MCF 10A (cell line): Measurements from ENCODE around the gene MYO16. TPM values are rescaled to one million over a fixed set of nuclear protein-coding genes. Genes with fewer than 3 reads are reported as not detected.

ENCODE experiments used
- BruUV-seq: library from RNA; stranded (reverse); fragments of 400-500 nt; replicated peaks from 2 replicates; lab custom pipeline; 2021; lab: Mats Ljungman, UMichigan
- CTCF ChIA-PET: fragments of 300-600 bp; sonication (Branson Sonifier 250); formaldehyde crosslinking; extraction: SDS; loops from one replicate; lab custom pipeline; 2021; ENCODE audit warnings: antibody characterized with exemption, inconsistent platforms; lab: Yijun Ruan, JAX
- POLR2A ChIA-PET: fragments of 300-600, 350-650 bp; sonication (Branson Sonifier 250); formaldehyde crosslinking; extraction: SDS; loops from one replicate; lab custom pipeline; 2020; ENCODE audit warnings: antibody characterized with exemption, inconsistent platforms; lab: Yijun Ruan, JAX
- DNase-seq: peaks from one replicate; pipeline ENCODE4 v3.0.0-alpha.2; 2018; ENCODE audit not compliant: unreplicated experiment
- H3K27ac Mint-ChIP-seq: one replicate; pipeline ENCODE4 v1.8.0; 2022; ENCODE audit warnings: mild to moderate bottlenecking, low read depth, mixed read lengths; ENCODE audit not compliant: unreplicated experiment
- H3K27me3 Mint-ChIP-seq: one replicate; pipeline ENCODE4 v1.8.0; 2022; ENCODE audit warnings: mixed read lengths; ENCODE audit not compliant: insufficient read depth, unreplicated experiment
- H3K36me3 Mint-ChIP-seq: one replicate; pipeline ENCODE4 v1.8.0; 2022; ENCODE audit warnings: mild to moderate bottlenecking, moderate library complexity, mixed read lengths; ENCODE audit not compliant: insufficient read depth, unreplicated experiment
- H3K4me1 Mint-ChIP-seq: one replicate; pipeline ENCODE4 v1.8.0; 2022; ENCODE audit warnings: mixed read lengths; ENCODE audit not compliant: insufficient read depth, unreplicated experiment
- H3K4me3 Mint-ChIP-seq: one replicate; pipeline ENCODE4 v1.8.0; 2022; ENCODE audit warnings: mild to moderate bottlenecking, moderate library complexity, mixed read lengths; ENCODE audit not compliant: unreplicated experiment
- H3K9me3 Mint-ChIP-seq: one replicate; pipeline ENCODE4 v1.8.0; 2022; ENCODE audit warnings: mixed read lengths; ENCODE audit not compliant: unreplicated experiment
- intact Hi-C: fragments of 100-400 bp; cut with micrococcal nuclease; formaldehyde crosslinking; loops from 2 replicates; pipeline ENCODE4 v1.14.1; 2022
- total RNA-seq: library from RNA; stranded (reverse); gene quantifications from 2 replicates; pipeline ENCODE4 v1.2.3, GENCODE V29; 2022
- TF ChIP-seq, protein P1 (sequence below): fragments of 200-600 bp; IDR thresholded peaks from one replicate; pipeline ENCODE4 v1.8.0; 2022; ENCODE audit warnings: antibody characterized with exemption, mild to moderate bottlenecking; ENCODE audit not compliant: unreplicated experiment

The MYO16 gene
- total RNA-seq, 1 experiment from 2014 or later: not detected

DNA sequence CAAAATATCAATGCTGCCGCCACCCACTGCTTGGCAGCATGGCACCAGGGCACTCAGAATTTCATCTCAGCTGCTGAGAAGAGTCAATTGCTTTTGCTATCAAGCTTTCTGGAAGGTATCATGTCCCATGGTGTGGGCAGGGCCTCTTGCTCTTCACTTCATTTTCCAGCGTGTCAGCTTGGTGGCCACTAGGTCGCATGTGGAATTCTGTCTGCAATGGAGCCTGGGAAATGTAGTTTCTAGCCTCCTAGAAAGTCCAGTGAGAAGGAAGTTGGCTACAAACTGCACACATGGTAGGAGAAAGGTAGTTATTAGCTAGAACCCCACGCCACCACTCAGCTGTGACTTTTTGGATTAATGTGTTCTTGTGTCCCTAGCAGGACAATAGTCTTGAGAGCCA is 105.3 kb downstream of the MYO16 start:
- intact Hi-C loops: no loop called here
- no TSS peak for BruUV-seq
- Mint-ChIP-seq H3K4me3 (no peak overlapping the region), H3K9me3 (no peaks in the 10 kb centered on the region), H3K27ac (no peak overlapping the region), H3K27me3 (peaks cover 60% of the 10 kb centered on the region), H3K4me1 (no peaks in the 10 kb centered on the region), H3K36me3 (no peaks in the 10 kb centered on the region)
- CTCF ChIA-PET: interaction anchor here (0.7 kb wide), 1 partner anchor 27 kb away, joined by 3 read pairs; no protein-coding TSS in a partner anchor
- POLR2A ChIA-PET: no interaction called here
- no peak for DNase-seq
- TF ChIP-seq, protein P1, sequence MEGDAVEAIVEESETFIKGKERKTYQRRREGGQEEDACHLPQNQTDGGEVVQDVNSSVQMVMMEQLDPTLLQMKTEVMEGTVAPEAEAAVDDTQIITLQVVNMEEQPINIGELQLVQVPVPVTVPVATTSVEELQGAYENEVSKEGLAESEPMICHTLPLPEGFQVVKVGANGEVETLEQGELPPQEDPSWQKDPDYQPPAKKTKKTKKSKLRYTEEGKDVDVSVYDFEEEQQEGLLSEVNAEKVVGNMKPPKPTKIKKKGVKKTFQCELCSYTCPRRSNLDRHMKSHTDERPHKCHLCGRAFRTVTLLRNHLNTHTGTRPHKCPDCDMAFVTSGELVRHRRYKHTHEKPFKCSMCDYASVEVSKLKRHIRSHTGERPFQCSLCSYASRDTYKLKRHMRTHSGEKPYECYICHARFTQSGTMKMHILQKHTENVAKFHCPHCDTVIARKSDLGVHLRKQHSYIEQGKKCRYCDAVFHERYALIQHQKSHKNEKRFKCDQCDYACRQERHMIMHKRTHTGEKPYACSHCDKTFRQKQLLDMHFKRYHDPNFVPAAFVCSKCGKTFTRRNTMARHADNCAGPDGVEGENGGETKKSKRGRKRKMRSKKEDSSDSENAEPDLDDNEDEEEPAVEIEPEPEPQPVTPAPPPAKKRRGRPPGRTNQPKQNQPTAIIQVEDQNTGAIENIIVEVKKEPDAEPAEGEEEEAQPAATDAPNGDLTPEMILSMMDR: no peak

DNA sequence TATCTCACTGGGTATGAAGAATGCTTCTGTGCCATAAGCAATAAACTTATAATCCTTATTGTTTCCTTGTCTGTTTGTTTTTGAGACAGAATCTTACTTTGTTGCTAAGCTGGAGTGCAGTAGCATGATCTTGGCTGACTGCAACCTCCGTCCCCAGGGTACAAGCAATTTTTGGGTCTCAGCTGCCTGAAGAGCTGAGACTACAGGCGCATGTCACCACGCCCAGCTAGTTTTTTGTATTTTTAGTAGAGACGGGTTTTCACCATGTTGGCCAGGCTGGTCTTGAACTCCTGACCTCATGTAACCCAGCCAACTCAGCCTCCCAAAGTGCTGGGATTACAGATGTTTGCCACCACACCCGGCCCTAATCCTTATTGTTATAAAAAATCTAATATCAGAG is 112.5 kb downstream of the MYO16 start:
- Mint-ChIP-seq H3K9me3 (no peaks in the 10 kb centered on the region), H3K4me3 (no peak overlapping the region), H3K27ac (no peak overlapping the region), H3K27me3 (peaks cover 69% of the 10 kb centered on the region), H3K36me3 (no peaks in the 10 kb centered on the region), H3K4me1 (no peaks in the 10 kb centered on the region)
- ChIA-PET POLR2A (no interaction called here), CTCF (no interaction called here)
- DNase-seq: no peak
- intact Hi-C loops: no loop called here
- no TSS peak for BruUV-seq
- TF ChIP-seq, protein P1: no peak

DNA sequence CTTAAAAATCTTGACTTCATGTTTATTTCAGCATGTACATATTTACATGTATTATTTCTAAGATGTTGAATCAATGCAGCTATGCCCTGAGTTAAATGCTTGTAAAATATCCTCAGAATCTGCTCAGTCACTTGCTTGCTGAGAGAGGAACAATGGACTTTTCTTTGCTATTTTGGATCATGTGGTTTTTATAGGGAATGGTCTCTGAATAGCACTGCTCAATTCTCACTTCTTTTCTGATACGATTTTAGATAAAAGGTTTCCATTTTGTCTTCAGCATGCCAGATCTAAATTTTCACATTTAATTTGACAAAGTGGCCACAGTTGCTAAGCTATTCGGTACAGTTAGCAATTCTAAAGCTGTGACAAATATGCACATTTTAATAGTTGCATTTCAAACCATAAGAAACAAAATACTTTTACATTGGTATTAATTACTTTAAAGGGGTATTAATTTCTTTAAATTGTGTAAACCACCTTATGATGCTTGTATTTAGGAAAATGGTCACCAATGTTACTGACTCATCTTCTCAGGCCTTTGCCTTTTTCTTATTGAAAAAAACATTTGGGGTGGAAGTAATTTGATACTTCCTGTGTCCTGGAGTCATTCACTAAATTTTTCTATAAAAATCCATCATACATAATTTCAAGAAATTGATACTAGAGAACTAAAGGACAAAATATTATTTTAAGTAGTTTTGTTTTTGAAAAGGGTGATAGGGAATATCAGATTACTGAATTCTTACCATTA is 113.5 kb downstream of the MYO16 start:
- POLR2A ChIA-PET: no interaction called here
- TF ChIP-seq, protein P1: no peak
- Mint-ChIP-seq H3K27ac (no peak overlapping the region), H3K9me3 (no peaks in the 10 kb centered on the region), H3K36me3 (no peaks in the 10 kb centered on the region), H3K27me3 (peaks cover 72% of the 10 kb centered on the region), H3K4me3 (no peak overlapping the region), H3K4me1 (no peaks in the 10 kb centered on the region)
- CTCF ChIA-PET: no interaction called here
- no TSS peak for BruUV-seq
- no peak for DNase-seq
- intact Hi-C loops: no loop called here

DNA sequence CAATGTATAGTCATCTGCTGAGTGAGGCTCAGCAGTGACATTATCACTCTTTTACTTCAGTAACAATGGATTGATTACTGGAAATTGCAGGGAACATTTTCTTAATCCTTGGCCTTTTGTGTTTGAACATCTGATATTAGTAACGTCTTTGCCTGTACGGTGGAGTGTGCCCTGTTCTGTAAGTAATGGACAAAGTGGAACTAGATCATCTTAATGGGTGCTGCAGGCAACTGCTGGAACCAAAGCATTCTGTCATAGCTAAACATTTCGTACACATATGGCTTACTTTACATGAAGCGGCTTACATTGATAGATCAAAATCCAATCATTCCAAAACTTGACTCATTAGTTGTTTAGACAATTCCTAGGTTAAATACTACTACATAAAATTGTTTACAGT is 114.1 kb downstream of the MYO16 start:
- DNase-seq: no peak
- ChIA-PET POLR2A (no interaction called here), CTCF (no interaction called here)
- Mint-ChIP-seq H3K4me3 (no peak overlapping the region), H3K36me3 (no peaks in the 10 kb centered on the region), H3K27me3 (peaks cover 72% of the 10 kb centered on the region), H3K9me3 (no peaks in the 10 kb centered on the region), H3K4me1 (no peaks in the 10 kb centered on the region), H3K27ac (no peak overlapping the region)
- TF ChIP-seq, protein P1: no peak
- BruUV-seq: no TSS peak
- intact Hi-C loops: no loop called here
